PC-3 (cell line): Measurements from ENCODE around the gene RINL. TPM values are rescaled to one million over a fixed set of nuclear protein-coding genes. Genes with fewer than 3 reads are reported as not detected.
"Not testable (repeated sequence)": the region's sequence is repeated elsewhere in the genome, so short reads cannot be mapped to it uniquely, and the experiment has no call there.

Experiments used
- ATAC-seq: fragments of 200-7000 bp; cut with Tn5 transposase; 2 replicates; pipeline ENCODE4 v1.9.1; 2020; ENCODE audit warnings: mild to moderate bottlenecking, moderate library complexity
- BruUV-seq: library from RNA; stranded (reverse); fragments of 400-500 nt; replicated peaks from 2 replicates; lab custom pipeline; 2021; lab: Mats Ljungman, UMichigan
- CTCF ChIA-PET: fragments of 300-600 bp; sonication (Branson Sonifier 250); formaldehyde crosslinking; loops from one replicate; lab custom pipeline; 2022; ENCODE audit warnings: antibody characterized with exemption; lab: Charles Lee
- POLR2A ChIA-PET: fragments of 300-600 bp; sonication (Branson Sonifier 250); formaldehyde crosslinking; loops from one replicate; lab custom pipeline; 2022; ENCODE audit warnings: antibody characterized with exemption; ENCODE audit not compliant: unreplicated experiment; lab: Charles Lee
- DNase-seq: peaks from one replicate; pipeline ENCODE4 v3.0.0-alpha.2; 2015
- H2AFZ ChIP-seq: fragments of 300-600 bp; sonication (generic); 2 replicates; pipeline ENCODE4 v1.6.0; 2016; ENCODE audit warnings: antibody characterized with exemption, low read length
- H3F3A ChIP-seq: fragments of 300-600 bp; sonication (generic); one replicate; pipeline ENCODE4 v1.6.0; 2017; ENCODE audit warnings: antibody characterized with exemption, low read length, control low read depth, mild to moderate bottlenecking; ENCODE audit not compliant: unreplicated experiment
- H3K27ac ChIP-seq: fragments of 300-600 bp; sonication (generic); 2 replicates; pipeline ENCODE4 v1.5.1; 2016; ENCODE audit warnings: mild to moderate bottlenecking, low read length
- H3K27me3 ChIP-seq: fragments of 300-600 bp; sonication (generic); 2 replicates; pipeline ENCODE4 v1.6.1; 2016; ENCODE audit warnings: low read length, mixed read lengths
- H3K36me3 ChIP-seq: fragments of 300-600 bp; sonication (generic); 2 replicates; pipeline ENCODE4 v1.6.1; 2016; ENCODE audit warnings: low read depth, mixed run types, low read length, mixed read lengths
- H3K4me1 ChIP-seq: fragments of 300-600 bp; sonication (generic); 2 replicates; pipeline ENCODE4 v1.5.1; 2016; ENCODE audit warnings: low read length; ENCODE audit not compliant: insufficient read depth
- H3K4me2 ChIP-seq: fragments of 300-600 bp; sonication (generic); 2 replicates; pipeline ENCODE4 v1.6.0; 2016; ENCODE audit warnings: low read length
- H3K4me3 ChIP-seq: fragments of 300-600 bp; sonication (generic); 2 replicates; pipeline ENCODE4 v1.5.1; 2016; ENCODE audit warnings: mild to moderate bottlenecking, low read length, mixed read lengths
- H3K79me2 ChIP-seq: fragments of 300-600 bp; sonication (generic); 2 replicates; pipeline ENCODE4 v1.6.1; 2017; ENCODE audit warnings: low read length, mixed read lengths
- H3K9ac ChIP-seq: fragments of 300-600 bp; sonication (generic); 2 replicates; pipeline ENCODE4 v1.6.0; 2016; ENCODE audit warnings: mild to moderate bottlenecking, low read length
- H3K9me2 ChIP-seq: fragments of 300-600 bp; sonication (generic); replicated peaks from 2 replicates; pipeline ENCODE4 v1.6.1; 2016; ENCODE audit warnings: mixed run types, low read length, mixed read lengths
- H3K9me3 ChIP-seq: fragments of 300-600 bp; sonication (generic); 2 replicates; pipeline ENCODE4 v1.6.1; 2016; ENCODE audit warnings: low read length, mixed read lengths
- H4K20me1 ChIP-seq: fragments of 300-600 bp; sonication (generic); 2 replicates; pipeline ENCODE4 v1.6.1; 2016; ENCODE audit warnings: low read length, mixed read lengths
- CTCF ChIP-seq: fragments of 300-600 bp; sonication (generic); conservative IDR thresholded peaks from 2 replicates; pipeline ENCODE4 v1.5.1; 2017; ENCODE audit warnings: antibody characterized with exemption, low read depth, mild to moderate bottlenecking, low read length
- EZH2 ChIP-seq: fragments of 300-600 bp; sonication (generic); IDR thresholded peaks from one replicate; pipeline ENCODE4 v1.6.1; 2017; ENCODE audit warnings: antibody characterized with exemption, mild to moderate bottlenecking, low read length; ENCODE audit not compliant: unreplicated experiment
- EZH2phosphoT487 ChIP-seq: fragments of 300-600 bp; sonication (generic); IDR thresholded peaks from 2 replicates; pipeline ENCODE4 v1.6.1; 2018; ENCODE audit warnings: mild to moderate bottlenecking, antibody characterized with exemption, low read length, borderline replicate concordance
- intact Hi-C: fragments of 100-400 bp; cut with micrococcal nuclease; formaldehyde crosslinking; loops from 2 replicates; pipeline ENCODE4 v1.9.0; 2023
- total RNA-seq: library from RNA; depleted of rRNA; stranded (reverse); fragments of >200 nt; gene quantifications from 2 replicates; pipeline ENCODE4 v1.2.3, GENCODE V29; 2014

RINL gene
- total RNA-seq, 1 experiment from 2014 or later = 3.2 TPM

GRCh38 chr19:38878575-38879399 lies 712 bp upstream of the RINL start:
- TSS peak; percentile 78 for BruUV-seq
- intact Hi-C loops = no loop called here
- H3K27me3 ChIP-seq = no peaks in the 10 kb centered on the region

GRCh38 chr19:38875656-38876395 lies 2.2 kb downstream of the RINL start:
- ChIA-PET CTCF (no interaction called here), POLR2A (no interaction called here)
- Histone ChIP-seq H3K4me3 (no peak overlapping the region), H3F3A (no peaks in the 10 kb centered on the region), H2AFZ (no peak overlapping the region), H3K79me2 (no peaks in the 10 kb centered on the region), H3K27ac (no peak overlapping the region), H3K9ac (no peak overlapping the region), H3K27me3 (no peaks in the 10 kb centered on the region), H3K9me2 (no peaks in the 10 kb centered on the region), H3K4me1 (no peaks in the 10 kb centered on the region), H3K9me3 (no peaks in the 10 kb centered on the region), H3K4me2 (no peak overlapping the region), H3K36me3 (no peaks in the 10 kb centered on the region), H4K20me1 (no peaks in the 10 kb centered on the region)
- no peak for DNase-seq
- BruUV-seq = no TSS peak
- intact Hi-C loops = no loop called here
- TF ChIP-seq EZH2phosphoT487 (no peak), CTCF (no peak), EZH2 (no peak)
- ATAC-seq = no peak

More at GRCh38 chr19:38878575-38879399, 712 bp upstream of the RINL start:
- TF ChIP-seq EZH2 (no peak), EZH2phosphoT487 (no peak), CTCF (no peak)
- H3K4me3 ChIP-seq = no peak overlapping the region
- ATAC-seq = no peak
- H3K4me1 ChIP-seq = no peaks in the 10 kb centered on the region
- H3K4me2 ChIP-seq = no peak overlapping the region
- H3K9ac ChIP-seq = no peak overlapping the region
- H3K79me2 ChIP-seq = no peaks in the 10 kb centered on the region
- ChIA-PET POLR2A (no interaction called here), CTCF (no interaction called here)
- no peak overlapping the region for H2AFZ ChIP-seq
- H3K27ac ChIP-seq = no peak overlapping the region
- H3F3A ChIP-seq = no peaks in the 10 kb centered on the region
- no peak for DNase-seq
- H3K9me3 ChIP-seq = no peaks in the 10 kb centered on the region
- no peaks in the 10 kb centered on the region for H3K9me2 ChIP-seq
- no peaks in the 10 kb centered on the region for H3K36me3 ChIP-seq
- no peaks in the 10 kb centered on the region for H4K20me1 ChIP-seq

GRCh38 chr19:38873400-38873799 lies 4.7 kb downstream of the RINL start:
- H3K27me3 ChIP-seq, H3K9me2 ChIP-seq, BruUV-seq, intact Hi-C loops, POLR2A ChIA-PET, H3K4me3 ChIP-seq, CTCF ChIA-PET, H3K27ac ChIP-seq, H3F3A ChIP-seq, DNase-seq, H3K4me2 ChIP-seq, H3K36me3 ChIP-seq, H3K79me2 ChIP-seq, H3K9ac ChIP-seq, H3K4me1 ChIP-seq, H3K9me3 ChIP-seq, ATAC-seq, H4K20me1 ChIP-seq, H2AFZ ChIP-seq: not testable (repeated sequence)
